ENCODE data around the gene THSD8. TPM values are rescaled to one million over a fixed set of nuclear protein-coding genes. Genes with fewer than 3 reads are reported as not detected.

THSD8 gene
- total and polyA plus RNA-seq, 4 donors, result 0.22 to 0.35 (median 0.33) TPM; not detected in 1

- Histone ChIP-seq H3K27ac (ENCODE audit: low read depth in 1 of 2, low read length in 2 of 2) (peak overlapping the region in 1 of 2 donors; percentile 35), H3K9me3 (ENCODE audit: control insufficient read depth in 4 of 4, low read length in 3 of 4) (no peaks in the 10 kb centered on the region), H3K4me1 (ENCODE audit: control insufficient read depth in 4 of 4, insufficient read depth in 4 of 4, low read length in 3 of 4) (peaks cover 0 to 14% (median under 1%) of the 10 kb centered on the region in 4 donors), H3K27me3 (ENCODE audit: control insufficient read depth in 4 of 4, insufficient read depth in 4 of 4, low read length in 3 of 4) (no peaks in the 10 kb centered on the region), H3K9ac (ENCODE audit: low read depth in 1 of 2, low read length in 2 of 2) (no peak overlapping the region), H3K36me3 (ENCODE audit: control insufficient read depth in 4 of 4, insufficient read depth in 3 of 4, low read depth in 1 of 4, low read length in 3 of 4) (peaks cover 7 to 33% (median 12%) of the 10 kb centered on the region in 4 donors), H3K4me3 (ENCODE audit: low read depth in 1 of 3, low read length in 3 of 3) (peak overlapping the region; percentile 36 to 52 (median 41))
- TF ChIP-seq FOXA2 (IDR thresholded peaks at IDR 0.05) (no peak), CTCF (IDR thresholded peaks at IDR 0.05; ENCODE audit: low read depth, low read length, missing input control) (peak; percentile 54), RAD21 (IDR thresholded peaks at IDR 0.05) (peak; percentile 66 to 92)
- WGBS, result 60% methylated on average over 30 of the region's 30 CpGs
- peak; percentile 93 for DNase-seq (ENCODE audit: low spot score)
Measured at GRCh38 chr19:12766051-12766521, 35.8 kb upstream of the THSD8 start.

- peaks cover 0 to 14% (median under 1%) of the 10 kb centered on the region in 4 donors for H3K4me1 ChIP-seq (ENCODE audit: control insufficient read depth in 4 of 4, insufficient read depth in 4 of 4, low read length in 3 of 4)
- H3K4me3 ChIP-seq (ENCODE audit: low read depth in 1 of 3, low read length in 3 of 3), result no peak overlapping the region
- TF ChIP-seq RAD21 (IDR thresholded peaks at IDR 0.05) (no peak), HNF4G (IDR thresholded peaks at IDR 0.05) (no peak), EGR1 (IDR thresholded peaks at IDR 0.05; ENCODE audit: low read depth in 2 of 2) (no peak), JUND (IDR thresholded peaks at IDR 0.05) (no peak), TAF1 (conservative IDR thresholded peaks at IDR 0.05) (no peak)
- peaks cover 9 to 34% (median 14%) of the 10 kb centered on the region in 4 donors for H3K36me3 ChIP-seq (ENCODE audit: control insufficient read depth in 4 of 4, insufficient read depth in 3 of 4, low read depth in 1 of 4, low read length in 3 of 4)
- no peak for DNase-seq (ENCODE audit: low spot score)
- H3K27me3 ChIP-seq (ENCODE audit: control insufficient read depth in 4 of 4, insufficient read depth in 4 of 4, low read length in 3 of 4), result no peaks in the 10 kb centered on the region
- 98% methylated on average over 11 of the region's 11 CpGs for WGBS
- no peaks in the 10 kb centered on the region for H3K9me3 ChIP-seq (ENCODE audit: control insufficient read depth in 4 of 4, low read length in 3 of 4)
- no peak overlapping the region for H3K9ac ChIP-seq (ENCODE audit: low read depth in 1 of 2, low read length in 2 of 2)
- no peak overlapping the region for H3K27ac ChIP-seq (ENCODE audit: low read depth in 1 of 2, low read length in 2 of 2)
Measured at GRCh38 chr19:12767150-12767549, 34.7 kb upstream of the THSD8 start.

GRCh38 chr19:12767666-12768065 lies 34.2 kb upstream of the THSD8 start:
- Histone ChIP-seq H3K27ac (ENCODE audit: low read depth in 1 of 2, low read length in 2 of 2) (no peak overlapping the region), H3K27me3 (ENCODE audit: control insufficient read depth in 4 of 4, insufficient read depth in 4 of 4, low read length in 3 of 4) (no peaks in the 10 kb centered on the region), H3K4me1 (ENCODE audit: control insufficient read depth in 4 of 4, insufficient read depth in 4 of 4, low read length in 3 of 4) (peaks cover 0 to 14% (median under 1%) of the 10 kb centered on the region in 4 donors), H3K36me3 (ENCODE audit: control insufficient read depth in 4 of 4, insufficient read depth in 3 of 4, low read depth in 1 of 4, low read length in 3 of 4) (peaks cover 9 to 34% (median 14%) of the 10 kb centered on the region in 4 donors), H3K9me3 (ENCODE audit: control insufficient read depth in 4 of 4, low read length in 3 of 4) (no peaks in the 10 kb centered on the region), H3K9ac (ENCODE audit: low read depth in 1 of 2, low read length in 2 of 2) (no peak overlapping the region), H3K4me3 (ENCODE audit: low read depth in 1 of 3, low read length in 3 of 3) (no peak overlapping the region)
- DNase-seq (ENCODE audit: low spot score), result no peak
- WGBS, result 97% methylated on average over 15 of the region's 15 CpGs
- no peak for TF ChIP-seq RAD21 (IDR thresholded peaks at IDR 0.05)
- TF ChIP-seq FOXA1 (IDR thresholded peaks at IDR 0.05), result no peak
- TF ChIP-seq REST (IDR thresholded peaks at IDR 0.05), result no peak
- no peak for TF ChIP-seq YY1 (IDR thresholded peaks at IDR 0.05)

Data from liver (tissue), 9 donors.